ENCODE measurements around the gene IQGAP1. TPM values are rescaled to one million over a fixed set of nuclear protein-coding genes. Genes with fewer than 3 reads are reported as not detected.
"Not testable (repeated sequence)": the region's sequence is repeated elsewhere in the genome, so short reads cannot be mapped to it uniquely, and the experiment has no call there.

IQGAP1 gene
- total and polyA plus RNA-seq, 8 donors = 178 to 296 (median 222) TPM

DNA sequence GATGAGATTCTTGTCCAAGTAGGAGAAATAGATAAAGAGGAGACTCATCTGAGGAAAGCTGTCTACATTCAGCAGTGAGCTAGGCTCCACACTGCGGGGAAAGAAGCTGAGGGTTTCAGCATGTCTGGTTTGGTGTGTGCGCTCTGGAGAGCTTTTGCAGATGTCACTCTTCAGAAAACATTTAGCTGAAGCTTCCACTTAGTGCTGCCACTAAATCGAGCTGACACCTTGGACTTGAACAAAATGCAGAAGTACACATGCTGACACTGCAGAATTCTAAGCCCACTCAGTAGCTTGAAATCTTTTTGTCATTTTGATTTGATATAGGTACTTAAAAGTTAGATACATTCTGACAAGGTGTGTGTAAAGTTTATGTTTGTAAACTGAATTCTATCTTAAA lies 109.3 kb downstream of the IQGAP1 start:
- Histone ChIP-seq H3K4me3 (no peak overlapping the region), H3K27ac (no peak overlapping the region), H3K9me3 (no peaks in the 10 kb centered on the region), H3K36me3 (peaks cover 0 to 100% of the 10 kb centered on the region in 2 donors), H3K27me3 (no peaks in the 10 kb centered on the region), H3K4me1 (peaks cover 0 to 18% of the 10 kb centered on the region in 2 donors)
- ATAC-seq = no peak
- TF ChIP-seq, protein P1, sequence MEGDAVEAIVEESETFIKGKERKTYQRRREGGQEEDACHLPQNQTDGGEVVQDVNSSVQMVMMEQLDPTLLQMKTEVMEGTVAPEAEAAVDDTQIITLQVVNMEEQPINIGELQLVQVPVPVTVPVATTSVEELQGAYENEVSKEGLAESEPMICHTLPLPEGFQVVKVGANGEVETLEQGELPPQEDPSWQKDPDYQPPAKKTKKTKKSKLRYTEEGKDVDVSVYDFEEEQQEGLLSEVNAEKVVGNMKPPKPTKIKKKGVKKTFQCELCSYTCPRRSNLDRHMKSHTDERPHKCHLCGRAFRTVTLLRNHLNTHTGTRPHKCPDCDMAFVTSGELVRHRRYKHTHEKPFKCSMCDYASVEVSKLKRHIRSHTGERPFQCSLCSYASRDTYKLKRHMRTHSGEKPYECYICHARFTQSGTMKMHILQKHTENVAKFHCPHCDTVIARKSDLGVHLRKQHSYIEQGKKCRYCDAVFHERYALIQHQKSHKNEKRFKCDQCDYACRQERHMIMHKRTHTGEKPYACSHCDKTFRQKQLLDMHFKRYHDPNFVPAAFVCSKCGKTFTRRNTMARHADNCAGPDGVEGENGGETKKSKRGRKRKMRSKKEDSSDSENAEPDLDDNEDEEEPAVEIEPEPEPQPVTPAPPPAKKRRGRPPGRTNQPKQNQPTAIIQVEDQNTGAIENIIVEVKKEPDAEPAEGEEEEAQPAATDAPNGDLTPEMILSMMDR (IDR thresholded peaks at IDR 0.05) = no peak
- DNase-seq = no peak
- intact Hi-C loops (cut with DNase I) = no loop called here

DNA sequence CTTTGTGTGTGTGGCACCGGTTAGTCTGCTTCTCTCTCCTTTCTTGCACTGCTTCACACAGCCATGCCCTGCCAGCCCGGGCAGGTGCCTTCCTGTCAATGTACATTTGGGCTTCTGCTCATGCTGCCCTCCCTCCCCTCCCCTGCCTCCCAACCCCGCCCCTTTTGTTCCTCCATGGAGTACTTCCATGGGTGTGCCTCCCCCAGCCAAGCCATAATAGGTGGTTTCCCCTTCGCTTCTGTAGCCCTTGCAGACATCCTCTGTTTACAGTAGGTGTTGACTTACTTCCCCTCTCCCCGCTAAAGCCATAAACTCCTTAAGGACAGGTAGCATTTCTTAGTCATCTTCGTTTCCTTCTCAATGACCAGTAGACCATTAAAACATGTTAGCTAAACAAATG lies 109.9 kb downstream of the IQGAP1 start:
- Histone ChIP-seq H3K4me3 (no peak overlapping the region), H3K4me1 (peaks cover 0 to 18% of the 10 kb centered on the region in 2 donors), H3K9me3 (no peaks in the 10 kb centered on the region), H3K27me3 (no peaks in the 10 kb centered on the region), H3K27ac (no peak overlapping the region), H3K36me3 (peaks cover 0 to 100% of the 10 kb centered on the region in 2 donors)
- DNase-seq (no peak), ATAC-seq (peak; percentile 80)
- intact Hi-C loops (cut with DNase I) = no loop called here
- TF ChIP-seq, protein P1 (IDR thresholded peaks at IDR 0.05) = no peak

DNA sequence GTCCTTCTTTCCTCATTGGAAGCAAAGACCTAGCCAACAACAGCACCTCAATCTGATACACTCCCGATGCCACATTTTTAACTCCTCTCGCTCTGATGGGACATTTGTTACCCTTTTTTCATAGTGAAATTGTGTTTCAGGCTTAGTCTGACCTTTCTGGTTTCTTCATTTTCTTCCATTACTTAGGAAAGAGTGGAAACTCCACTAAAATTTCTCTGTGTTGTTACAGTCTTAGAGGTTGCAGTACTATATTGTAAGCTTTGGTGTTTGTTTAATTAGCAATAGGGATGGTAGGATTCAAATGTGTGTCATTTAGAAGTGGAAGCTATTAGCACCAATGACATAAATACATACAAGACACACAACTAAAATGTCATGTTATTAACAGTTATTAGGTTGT lies 112.1 kb downstream of the IQGAP1 start:
- TF ChIP-seq, protein P1 (IDR thresholded peaks at IDR 0.05) = no peak
- intact Hi-C loops (cut with DNase I) = no loop called here
- no peaks in the 10 kb centered on the region for H3K9me3 ChIP-seq
- no peak overlapping the region for H3K4me3 ChIP-seq
- H3K27ac ChIP-seq = peak overlapping the region in 1 of 2 donors; percentile 15
- no peak for ATAC-seq
- H3K36me3 ChIP-seq = peaks cover 0 to 79% of the 10 kb centered on the region in 2 donors
- H3K4me1 ChIP-seq = peaks cover 0 to 18% of the 10 kb centered on the region in 2 donors
- DNase-seq = no peak
- H3K27me3 ChIP-seq = no peaks in the 10 kb centered on the region

DNA sequence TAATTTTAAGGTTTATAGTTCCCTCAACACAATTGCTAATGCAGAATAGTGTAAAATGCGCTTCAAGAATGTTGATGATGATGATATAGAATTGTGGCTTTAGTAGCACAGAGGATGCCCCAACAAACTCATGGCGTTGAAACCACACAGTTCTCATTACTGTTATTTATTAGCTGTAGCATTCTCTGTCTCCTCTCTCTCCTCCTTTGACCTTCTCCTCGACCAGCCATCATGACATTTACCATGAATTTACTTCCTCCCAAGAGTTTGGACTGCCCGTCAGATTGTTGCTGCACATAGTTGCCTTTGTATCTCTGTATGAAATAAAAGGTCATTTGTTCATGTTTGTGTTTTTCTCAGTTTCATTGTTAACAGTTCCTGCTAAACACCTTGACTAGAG lies 113.9 kb downstream of the IQGAP1 start:
- peaks cover 0 to 12% of the 10 kb centered on the region in 2 donors for H3K4me1 ChIP-seq
- DNase-seq (no peak), ATAC-seq (no peak)
- H3K27me3 ChIP-seq = no peaks in the 10 kb centered on the region
- no peak overlapping the region for H3K27ac ChIP-seq
- TF ChIP-seq, protein P1 (IDR thresholded peaks at IDR 0.05) = no peak
- peaks cover 0 to 66% of the 10 kb centered on the region in 2 donors for H3K36me3 ChIP-seq
- intact Hi-C loops (cut with DNase I) = no loop called here
- H3K9me3 ChIP-seq = no peaks in the 10 kb centered on the region
- H3K4me3 ChIP-seq = no peak overlapping the region

DNA sequence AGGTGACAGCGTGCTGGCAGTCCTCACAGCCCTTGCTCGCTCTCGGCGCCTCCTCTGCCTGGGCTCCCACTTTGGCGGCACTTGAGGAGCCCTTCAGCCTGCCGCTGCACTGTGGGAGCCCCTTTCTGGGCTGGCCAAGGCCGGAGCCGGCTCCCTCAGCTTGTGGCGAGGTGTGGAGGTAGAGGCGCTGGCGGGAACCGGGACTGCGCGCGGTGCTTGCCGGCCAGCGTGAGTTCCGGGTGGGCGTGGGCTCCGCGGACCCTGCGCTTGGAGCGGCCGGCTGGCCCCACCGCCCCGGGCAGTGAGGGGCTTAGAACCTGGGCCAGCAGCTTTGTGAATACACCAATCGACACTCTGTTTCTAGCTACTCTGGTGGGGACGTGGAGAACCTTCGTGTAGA lies 122.7 kb downstream of the IQGAP1 start:
- H3K36me3 ChIP-seq; DNase-seq; intact Hi-C loops (cut with DNase I); H3K4me3 ChIP-seq; H3K4me1 ChIP-seq; ATAC-seq; H3K27me3 ChIP-seq; H3K27ac ChIP-seq; H3K9me3 ChIP-seq: not testable (repeated sequence)

DNA sequence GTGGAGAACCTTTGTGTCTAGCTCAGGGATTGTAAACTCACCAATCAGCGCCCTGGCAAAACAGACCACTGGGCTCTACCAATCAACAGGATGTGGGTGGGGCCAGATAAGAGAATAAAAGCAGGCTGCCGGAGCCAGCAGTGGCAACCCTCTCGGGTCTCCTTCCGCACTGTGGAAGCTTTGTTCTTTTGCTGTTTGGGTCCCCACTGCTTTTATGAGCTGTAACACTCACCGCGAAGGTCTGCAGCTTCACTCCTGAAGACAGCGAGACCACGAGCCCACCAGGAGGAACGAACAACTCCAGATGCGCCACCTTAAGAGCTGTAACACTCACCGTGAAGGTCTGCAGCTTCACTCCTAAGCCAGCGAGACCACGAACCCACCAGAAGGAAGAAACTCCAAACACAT lies 123.2 kb downstream of the IQGAP1 start:
- H3K27me3 ChIP-seq; ATAC-seq; H3K27ac ChIP-seq; H3K4me1 ChIP-seq; intact Hi-C loops (cut with DNase I); H3K4me3 ChIP-seq; DNase-seq; H3K9me3 ChIP-seq; H3K36me3 ChIP-seq: not testable (repeated sequence)

All from left lung (tissue), 10 donors.